Endothelial cell of hepatic sinusoid (primary cell): ENCODE results near the gene TMEM181.
"Not testable (repeated sequence)": the region's sequence is repeated elsewhere in the genome, so short reads cannot be mapped to it uniquely, and the experiment has no call there.

ENCODE experiments used
- in situ Hi-C: cut with HindIII; loops from 2 replicates; pipeline ENCODE4 v1.10.0; 2017; ENCODE audit warnings: low sequenced_read_pairs

The TMEM181 gene

GRCh38 chr6:158536891-158537798 is 22.7 kb upstream of the TMEM181 start:
- in situ Hi-C loops: no loop called here

DNA sequence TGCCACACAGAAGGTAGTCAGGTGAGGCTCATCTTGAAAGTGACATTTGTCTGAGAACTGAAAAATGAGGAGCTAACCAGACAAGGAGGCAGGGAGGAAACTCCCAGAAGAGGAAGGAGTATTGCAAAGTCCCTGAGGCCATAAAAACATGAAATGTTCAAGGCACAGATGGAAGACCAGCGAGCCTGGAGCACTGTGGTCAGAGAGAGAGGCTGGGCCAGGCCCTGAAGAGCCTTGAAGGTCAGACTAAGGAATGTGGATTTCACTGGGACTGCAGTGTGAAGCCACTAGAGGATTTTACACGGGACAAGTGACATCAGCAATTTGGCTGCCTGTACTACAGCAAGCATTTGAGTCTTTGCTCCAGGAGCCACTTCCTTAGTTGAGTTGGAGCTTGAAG is 21.1 kb upstream of the TMEM181 start:
- in situ Hi-C loops: no loop called here

DNA sequence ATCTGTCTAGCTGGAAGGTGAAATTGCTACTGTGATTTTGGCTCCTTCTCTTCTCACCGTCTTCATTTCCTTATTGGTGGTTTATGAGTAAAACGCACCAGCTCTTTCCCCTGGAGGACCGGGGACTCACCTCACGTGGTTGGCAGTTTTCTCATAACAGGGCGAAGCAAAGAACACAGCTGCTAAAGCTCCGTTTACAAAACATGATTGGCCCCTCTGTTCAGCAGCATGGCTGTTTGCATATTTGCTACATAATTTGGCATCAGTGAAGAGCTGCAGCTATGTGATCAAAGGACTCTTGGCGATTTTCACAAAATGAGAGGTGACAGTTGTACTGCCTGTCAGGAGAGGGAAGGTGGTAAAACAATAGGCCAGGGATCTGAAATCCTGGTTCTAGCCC is 20.5 kb upstream of the TMEM181 start:
- in situ Hi-C loops: no loop called here

GRCh38 chr6:158539881-158540280 is 20.0 kb upstream of the TMEM181 start:
- in situ Hi-C loops: loop anchor here (5.0 kb wide), 1 partner anchor 58 kb away; no protein-coding TSS in a partner anchor

- in situ Hi-C loops: loop anchor here (5.0 kb wide), 1 partner anchor 61 kb away; no protein-coding TSS in a partner anchor
Measured at GRCh38 chr6:158543606-158544185, 16.2 kb upstream of the TMEM181 start.

GRCh38 chr6:158544428-158544827 is 15.5 kb upstream of the TMEM181 start:
- in situ Hi-C loops: loop anchor here (5.0 kb wide), 1 partner anchor 62 kb away; no protein-coding TSS in a partner anchor

GRCh38 chr6:158545043-158545966 is 14.6 kb upstream of the TMEM181 start:
- in situ Hi-C loops: no loop called here

DNA sequence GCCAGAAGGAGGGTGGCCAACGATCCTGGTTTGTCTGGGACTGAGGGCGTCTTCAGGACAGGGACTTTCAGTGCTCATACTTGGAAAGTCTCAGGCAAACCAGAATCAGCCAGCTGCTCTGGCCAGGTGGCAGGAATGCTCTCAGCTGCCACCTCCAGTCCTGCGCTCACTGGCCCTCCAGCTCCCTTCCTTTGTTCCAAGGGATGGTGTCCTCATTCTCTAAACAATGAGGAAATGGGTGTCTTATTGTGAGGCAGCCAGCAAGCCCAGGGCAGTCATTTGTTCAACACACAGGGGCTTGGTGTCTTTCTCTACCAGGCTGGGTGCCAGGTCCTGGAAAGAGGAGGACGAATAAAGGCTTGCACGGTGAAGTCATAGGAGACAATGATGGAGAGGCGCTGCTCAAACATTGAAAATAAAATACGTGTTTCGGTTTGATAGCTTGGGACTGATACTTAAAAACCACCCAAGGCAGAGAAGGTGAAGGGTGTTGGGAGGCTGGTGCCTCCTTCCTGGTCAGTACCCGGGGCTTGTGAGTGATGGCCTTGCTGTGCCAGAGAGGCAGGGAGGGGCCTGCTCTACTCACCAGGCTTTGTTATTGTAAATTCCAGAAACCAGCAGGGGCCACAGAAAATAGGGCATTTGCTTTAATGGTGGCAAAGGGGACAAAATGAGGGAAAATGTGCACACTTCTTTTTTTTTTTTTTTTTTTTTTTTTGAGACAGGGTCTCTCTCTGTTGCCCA is 11.3 kb upstream of the TMEM181 start:
- in situ Hi-C loops: no loop called here

GRCh38 chr6:158552055-158552795 is 7.7 kb upstream of the TMEM181 start:
- in situ Hi-C loops: no loop called here

GRCh38 chr6:158552796-158553138 is 7.1 kb upstream of the TMEM181 start:
- in situ Hi-C loops: no loop called here

DNA sequence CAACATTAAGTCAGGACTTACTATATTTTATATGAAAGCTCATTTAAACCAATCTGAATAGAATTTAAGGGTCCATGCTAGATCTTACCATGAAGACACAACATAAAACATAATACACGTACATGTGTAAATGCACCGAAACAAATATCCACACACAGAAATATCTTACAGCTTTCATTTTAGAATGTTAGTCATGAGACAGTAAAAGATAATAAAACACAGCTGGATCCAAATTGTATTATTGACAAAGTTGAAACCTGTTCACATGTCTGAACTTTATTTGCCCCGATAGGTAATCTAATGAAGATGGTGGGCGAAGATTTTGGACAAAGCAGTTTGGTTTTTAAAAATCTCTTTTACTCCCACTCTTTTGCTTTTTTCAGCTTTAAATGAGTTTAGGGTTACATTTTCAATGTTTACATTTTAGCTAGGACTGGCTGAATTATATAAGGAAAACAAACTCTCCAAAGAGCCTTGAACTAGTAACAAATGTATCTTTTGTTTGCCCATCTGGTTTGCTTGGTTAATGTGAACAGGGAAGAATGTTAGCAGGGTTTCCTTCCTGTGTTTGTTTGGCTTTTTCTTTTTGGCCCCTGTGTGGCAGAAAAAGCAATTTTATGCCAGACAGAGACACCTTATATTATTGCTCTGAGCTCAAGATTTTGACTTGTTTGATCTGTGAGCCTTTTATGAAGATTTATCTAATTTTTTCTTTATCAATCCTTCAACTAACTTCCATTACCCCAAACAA is 5.1 kb upstream of the TMEM181 start:
- in situ Hi-C loops: no loop called here

DNA sequence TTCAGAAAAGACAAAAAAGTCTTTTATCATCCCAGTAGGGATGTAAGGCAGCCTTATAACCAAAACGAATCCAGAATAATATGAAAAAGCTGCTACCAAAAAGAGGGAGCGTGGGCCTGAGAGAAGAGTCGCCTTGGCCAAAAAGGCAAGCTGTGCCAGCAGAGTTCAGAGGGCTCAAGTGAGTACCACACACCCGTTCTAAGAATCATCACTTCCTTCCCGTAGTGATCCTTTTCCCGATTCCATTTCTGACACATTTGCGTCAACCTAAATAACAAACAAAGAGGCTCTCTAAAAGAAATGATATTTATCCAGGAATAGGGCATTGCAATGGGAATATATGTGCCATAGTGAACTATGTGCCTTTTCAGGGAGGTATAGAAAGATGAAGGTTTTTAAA is 3.8 kb upstream of the TMEM181 start:
- in situ Hi-C loops: no loop called here

DNA sequence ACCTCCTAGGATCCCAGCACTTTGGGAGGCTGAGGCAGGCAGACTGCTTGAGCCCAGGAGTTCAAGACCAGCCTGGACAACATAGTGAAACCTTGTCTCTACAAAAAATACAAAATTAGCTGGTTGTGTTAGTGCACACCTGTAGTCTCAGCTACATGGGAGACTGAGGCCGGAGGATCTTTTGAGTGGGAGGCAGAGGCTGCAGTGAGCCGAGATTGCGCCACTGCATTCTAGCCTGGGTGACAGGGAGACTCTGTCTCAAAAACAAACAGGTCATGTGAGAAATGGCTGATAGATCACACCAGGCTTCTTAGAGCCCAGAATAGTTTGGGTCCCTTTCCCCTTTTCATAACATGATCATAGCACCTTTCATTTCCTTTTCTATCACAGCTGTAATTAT is 2.8 kb upstream of the TMEM181 start:
- in situ Hi-C loops: not testable (repeated sequence)

DNA sequence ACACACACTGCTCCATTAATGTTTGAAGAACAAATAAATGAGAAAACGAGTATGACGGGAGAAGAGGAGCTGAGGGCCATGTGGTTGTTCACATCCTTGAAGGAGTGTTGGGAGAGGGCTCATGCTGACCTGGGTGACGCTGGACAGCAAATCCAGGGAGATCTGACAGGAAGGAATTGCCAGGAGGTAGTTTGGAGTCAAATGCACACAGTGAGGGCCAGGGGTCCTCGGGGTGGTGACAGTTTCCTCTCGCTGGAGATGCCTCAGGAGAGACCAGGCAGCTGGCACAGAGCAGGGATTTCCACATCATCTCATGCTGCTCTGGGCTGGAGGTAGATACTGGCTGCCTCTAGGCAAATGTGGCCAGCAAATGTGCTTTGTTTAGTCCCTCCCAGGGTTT is 2.0 kb upstream of the TMEM181 start:
- in situ Hi-C loops: no loop called here

DNA sequence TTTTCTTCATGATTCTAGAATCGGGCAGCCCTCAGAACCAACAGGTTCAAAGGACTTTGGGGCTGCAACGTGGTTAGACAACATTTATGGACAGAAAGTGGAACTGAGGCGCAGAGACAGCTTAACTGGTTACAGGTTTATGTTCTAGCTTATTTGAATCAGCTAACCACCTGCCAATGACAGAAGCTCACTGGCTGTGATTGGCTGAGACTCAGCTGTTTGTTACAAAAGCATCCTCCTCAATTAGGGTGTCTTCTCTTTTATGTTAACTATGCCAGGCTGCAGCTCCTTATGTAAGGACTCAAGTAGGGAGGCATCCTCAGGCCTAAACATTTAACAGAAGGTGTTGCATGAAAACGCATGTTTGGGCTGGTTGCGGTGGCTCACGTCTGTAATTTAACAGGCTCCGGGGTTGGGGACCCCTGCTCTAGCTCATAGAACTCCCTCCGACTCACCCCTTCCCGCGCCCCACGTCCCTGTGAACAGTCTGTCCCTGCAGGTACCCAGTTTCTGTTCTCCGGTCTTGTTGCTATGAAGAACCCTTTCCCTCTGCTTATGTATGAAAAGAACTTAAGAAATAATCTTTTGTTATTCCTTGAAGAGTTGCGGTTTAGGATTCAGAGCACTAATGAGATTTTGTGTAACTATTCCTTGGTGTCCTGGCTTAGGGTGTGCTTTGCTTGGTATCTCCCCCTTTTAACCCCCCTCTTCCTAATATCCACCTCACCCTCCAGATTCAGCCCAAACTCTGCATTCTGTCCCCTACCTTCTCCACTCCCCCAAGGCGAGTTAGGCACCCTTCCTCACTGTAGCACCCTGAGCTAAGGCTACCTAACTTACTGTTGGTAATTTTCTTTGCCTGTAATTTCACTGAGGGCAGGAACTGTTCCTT is 1.2 kb upstream of the TMEM181 start:
- in situ Hi-C loops: no loop called here

DNA sequence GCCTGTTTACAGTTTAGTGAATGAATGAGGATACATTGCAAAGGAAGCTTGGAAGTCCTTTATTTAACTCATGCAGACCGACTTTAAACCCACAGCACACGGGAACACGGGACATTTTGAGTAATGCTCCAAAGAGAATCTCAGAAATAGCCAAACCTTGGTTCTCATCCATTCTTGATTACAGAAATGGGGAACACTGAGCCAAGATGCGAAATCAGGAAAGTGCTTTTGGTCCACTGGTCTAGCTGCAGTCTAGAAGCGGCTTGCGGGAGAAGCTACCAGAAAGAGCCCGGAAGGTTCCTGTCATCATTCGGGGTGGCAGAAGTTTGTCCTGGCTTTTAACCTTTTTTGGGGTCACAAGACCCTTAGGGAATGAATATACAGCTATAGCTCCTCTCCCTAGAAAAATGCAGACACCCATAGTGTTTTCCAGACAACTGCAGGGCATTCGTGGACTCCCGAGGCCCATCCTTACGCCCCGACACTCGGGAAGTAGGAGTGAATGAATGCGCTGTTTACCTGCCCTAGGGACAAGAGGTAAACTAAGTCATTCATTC is 475 bp upstream of the TMEM181 start:
- in situ Hi-C loops: no loop called here

- in situ Hi-C loops: no loop called here
Measured at GRCh38 chr6:158560836-158561320, 987 bp downstream of the TMEM181 start.
